Measurements from ENCODE around the gene SLC45A1.
A peak's percentile ranks its signal among the peaks of the same experiment; 100 is the strongest.

Gene SLC45A1

GRCh38 chr1:8312235-8313218 is 5.4 kb upstream of the SLC45A1 start:
- DNase-seq = no peak

GRCh38 chr1:8313231-8313630 is 4.7 kb upstream of the SLC45A1 start:
- DNase-seq = no peak

GRCh38 chr1:8314346-8315280 is 3.3 kb upstream of the SLC45A1 start:
- peak; percentile 69 for DNase-seq

DNA sequence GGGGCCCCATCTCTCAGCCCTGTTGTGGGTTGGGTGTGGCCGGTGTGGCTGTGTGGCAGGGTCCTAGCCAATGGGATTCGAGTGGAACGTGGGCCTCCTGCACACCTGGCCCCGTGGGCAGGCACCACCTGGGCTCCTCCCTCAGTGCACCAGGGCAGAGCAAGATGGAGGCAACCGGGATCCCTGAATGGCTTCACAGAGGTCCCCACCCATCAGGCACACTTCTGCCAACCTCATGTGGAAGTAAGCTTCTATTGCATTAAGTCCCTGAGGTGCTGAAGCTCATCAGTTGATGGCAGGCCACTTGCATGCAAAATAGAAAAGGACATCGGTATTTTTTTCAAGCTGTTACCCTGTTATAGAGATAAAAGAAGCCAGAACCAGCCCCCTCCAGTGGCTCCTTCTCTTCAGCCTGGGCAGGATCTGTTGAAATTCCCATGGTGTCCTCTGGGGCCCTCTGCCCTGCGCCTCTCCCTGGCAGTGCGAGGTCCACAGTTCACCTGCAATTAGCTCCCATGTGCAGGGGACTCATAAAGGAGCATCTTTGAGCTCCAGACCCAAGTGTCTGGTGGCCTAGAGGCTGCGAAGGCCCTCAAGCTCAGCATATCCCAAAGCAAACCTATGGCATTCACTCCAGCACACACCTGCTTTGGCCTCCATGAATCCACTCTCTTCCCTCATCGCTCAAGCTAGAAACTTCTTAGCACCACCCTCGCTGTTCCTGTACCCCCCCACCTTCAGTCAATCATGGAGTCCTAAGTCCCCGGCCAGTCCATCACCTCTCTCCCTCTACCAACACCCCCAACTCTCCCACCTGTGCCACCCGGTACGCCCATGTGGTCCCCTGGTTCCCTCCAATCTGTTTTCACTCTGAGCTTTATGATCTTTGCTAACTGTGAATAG is 2.1 kb upstream of the SLC45A1 start:
- DNase-seq = no peak

DNA sequence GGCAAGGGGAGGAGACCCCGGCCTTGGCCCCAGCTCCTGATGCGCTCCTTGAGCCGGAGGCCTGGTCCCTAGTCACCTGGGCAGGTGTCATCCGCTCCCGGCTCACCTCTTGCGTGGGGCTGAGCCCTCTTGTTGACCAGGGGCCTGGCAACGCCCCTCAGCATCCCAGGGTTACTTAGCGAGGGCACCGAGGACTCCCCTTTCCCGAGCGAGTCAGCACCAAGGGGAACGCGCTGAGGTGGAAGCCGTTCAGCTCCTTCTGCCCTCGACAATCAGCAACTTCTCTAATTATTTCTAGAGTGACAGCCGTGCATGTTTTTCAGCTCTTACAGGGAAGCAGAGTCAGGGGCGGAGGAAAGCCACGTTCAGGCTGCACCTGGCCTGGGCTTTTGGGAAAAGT is 522 bp downstream of the SLC45A1 start:
- no peak for DNase-seq

DNA sequence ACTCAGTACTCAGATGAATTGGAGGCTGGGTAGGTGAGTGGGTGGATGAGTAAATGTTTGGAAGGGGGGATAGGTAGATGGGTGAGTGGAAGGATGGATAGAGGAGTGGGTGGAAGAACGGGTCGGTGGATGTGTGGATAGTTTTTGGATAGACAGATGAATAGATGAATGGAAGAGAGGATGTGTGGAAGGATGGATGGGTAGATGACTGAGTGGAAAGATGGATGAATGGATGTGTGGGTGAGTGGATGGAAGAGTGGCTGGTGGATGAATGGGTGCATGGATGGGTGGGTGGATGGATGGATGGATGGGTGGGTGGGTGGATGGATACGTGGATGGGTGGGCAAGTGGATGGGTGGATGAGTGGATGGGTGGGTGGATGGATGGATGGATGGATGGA is 3.7 kb downstream of the SLC45A1 start:
- no peak for DNase-seq

GRCh38 chr1:8323706-8324105 is 5.8 kb downstream of the SLC45A1 start:
- no peak for DNase-seq

DNA sequence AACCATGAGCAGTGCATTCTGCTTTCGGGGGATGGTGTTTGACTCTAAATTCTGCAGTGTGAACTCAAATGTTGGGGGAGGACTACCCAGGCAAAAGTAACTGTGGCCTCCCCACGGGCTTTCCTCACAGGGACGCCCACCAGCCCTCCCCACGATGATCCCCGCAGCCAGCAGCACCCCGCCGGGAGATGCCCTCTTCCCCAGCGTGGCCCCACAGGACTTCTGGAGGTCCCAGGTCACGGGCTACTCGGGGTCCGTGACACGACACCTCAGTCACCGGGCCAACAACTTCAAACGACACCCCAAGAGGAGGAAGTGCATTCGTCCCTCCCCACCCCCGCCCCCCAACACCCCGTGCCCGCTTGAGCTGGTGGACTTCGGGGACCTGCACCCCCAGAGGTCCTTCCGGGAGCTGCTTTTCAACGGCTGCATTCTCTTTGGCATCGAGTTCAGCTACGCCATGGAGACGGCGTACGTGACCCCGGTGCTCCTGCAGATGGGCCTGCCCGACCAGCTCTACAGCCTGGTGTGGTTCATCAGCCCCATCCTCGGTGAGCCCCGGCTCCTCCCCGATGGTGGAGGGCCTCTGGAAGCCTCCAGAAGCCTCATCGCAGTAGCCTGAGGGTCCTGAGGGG is 6.4 kb downstream of the SLC45A1 start:
- DNase-seq = no peak

- no peak for DNase-seq
Measured at GRCh38 chr1:8325771-8326170, 7.9 kb downstream of the SLC45A1 start.

DNA sequence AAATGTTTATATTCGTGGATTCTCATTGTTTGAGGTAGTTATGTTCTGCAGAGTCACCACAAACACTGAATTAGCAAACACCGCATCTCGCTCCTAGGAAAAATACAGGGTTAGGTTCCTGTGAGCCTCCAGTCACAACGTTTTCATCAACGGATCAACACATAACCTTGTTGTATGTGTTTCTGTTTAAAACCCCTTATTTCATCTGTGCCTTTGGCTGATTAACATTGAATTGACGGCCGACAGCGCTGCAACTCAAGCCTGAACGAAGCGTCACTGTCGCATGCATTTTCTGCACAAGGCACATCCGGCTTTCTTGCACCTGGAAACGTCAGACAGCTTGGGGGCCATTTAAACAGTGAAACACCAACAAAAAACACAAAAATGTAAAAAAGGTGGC is 8.4 kb downstream of the SLC45A1 start:
- no peak for DNase-seq

DNA sequence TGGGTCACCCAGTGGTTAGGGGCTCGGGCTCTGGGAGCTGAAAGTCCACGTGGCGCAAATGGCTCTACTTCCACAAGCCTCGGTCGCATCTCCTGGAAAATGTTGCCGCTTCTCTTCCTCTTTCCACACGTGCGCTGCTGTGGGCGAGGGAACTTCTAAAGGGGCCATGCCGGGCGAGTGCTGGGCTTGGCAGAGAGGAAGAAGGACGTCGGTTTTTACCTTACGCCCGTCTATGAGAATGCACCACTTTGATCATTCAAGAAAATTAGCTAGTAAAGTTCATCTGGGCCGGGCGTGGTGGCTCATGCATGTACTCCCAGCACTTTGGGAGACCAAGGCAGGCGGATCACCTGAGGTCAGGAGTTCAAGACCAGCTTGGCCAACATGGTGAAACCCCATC is 10.4 kb downstream of the SLC45A1 start:
- no peak for DNase-seq

DNA sequence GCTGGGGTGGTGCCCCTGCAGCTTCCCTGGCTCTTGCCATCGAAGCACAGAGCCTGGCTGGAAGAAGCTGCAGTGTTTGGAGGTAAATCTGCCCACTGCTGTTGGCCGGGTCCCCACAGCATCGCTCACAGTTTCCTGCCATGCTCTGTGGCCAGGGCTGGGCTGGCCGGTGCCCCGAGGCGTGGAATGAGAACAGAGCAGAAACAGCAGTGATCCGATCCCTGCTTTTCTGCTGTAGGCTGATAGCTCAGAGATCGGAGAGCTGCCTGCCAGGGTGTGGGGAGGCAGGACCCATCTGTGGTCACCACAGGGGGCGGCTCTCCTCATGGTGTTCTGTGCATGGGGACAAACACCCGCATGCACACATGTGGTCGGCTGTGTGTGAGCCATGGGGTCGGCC is 11.5 kb downstream of the SLC45A1 start:
- DNase-seq = no peak

- no peak for DNase-seq
Measured at GRCh38 chr1:8329858-8330257, 11.9 kb downstream of the SLC45A1 start.

DNA sequence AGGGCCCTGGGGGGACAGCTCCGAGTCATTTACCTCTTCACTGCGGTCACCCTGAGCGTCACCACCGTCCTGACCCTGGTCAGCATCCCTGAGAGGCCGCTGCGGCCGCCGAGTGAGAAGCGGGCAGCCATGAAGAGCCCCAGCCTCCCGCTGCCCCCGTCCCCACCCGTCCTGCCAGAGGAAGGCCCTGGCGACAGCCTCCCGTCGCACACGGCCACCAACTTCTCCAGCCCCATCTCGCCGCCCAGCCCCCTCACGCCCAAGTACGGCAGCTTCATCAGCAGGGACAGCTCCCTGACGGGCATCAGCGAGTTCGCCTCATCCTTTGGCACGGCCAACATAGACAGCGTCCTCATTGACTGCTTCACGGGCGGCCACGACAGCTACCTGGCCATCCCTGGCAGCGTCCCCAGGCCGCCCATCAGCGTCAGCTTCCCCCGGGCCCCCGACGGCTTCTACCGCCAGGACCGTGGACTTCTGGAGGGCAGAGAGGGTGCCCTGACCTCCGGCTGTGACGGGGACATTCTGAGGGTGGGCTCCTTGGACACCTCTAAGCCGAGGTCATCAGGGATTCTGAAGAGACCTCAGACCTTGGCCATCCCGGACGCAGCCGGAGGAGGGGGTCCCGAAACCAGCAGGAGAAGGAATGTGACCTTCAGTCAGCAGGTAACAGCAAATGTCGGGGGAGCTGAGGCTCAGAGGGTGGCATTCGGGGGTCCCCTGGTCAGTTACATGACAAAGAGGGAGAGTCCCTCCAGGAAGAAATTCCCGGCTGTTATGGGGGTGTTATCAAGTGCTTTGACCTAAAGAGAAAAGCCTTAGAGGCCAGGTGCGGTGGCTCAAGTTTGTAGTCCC is 12.6 kb downstream of the SLC45A1 start:
- DNase-seq = no peak

DNA sequence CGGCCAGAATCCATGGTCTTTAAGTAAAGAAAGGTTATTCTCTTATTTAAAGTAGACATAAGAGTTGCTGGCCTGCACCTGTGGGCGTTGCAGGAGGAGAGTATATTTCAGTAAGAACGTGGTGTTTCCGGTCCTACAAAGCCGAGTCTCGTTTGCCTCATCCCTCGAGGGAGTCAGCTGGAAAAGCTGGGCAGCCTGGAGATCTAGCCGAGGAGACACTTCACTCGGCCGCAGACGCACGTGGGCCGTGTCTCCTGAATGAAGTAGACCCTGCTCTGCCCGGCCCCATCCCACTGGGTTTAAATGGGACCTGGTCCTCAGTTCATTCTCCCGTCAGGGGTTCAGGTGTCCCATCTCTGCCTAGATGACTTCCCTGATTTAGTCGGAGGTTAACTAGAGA is 14.9 kb downstream of the SLC45A1 start:
- DNase-seq = no peak

DNA sequence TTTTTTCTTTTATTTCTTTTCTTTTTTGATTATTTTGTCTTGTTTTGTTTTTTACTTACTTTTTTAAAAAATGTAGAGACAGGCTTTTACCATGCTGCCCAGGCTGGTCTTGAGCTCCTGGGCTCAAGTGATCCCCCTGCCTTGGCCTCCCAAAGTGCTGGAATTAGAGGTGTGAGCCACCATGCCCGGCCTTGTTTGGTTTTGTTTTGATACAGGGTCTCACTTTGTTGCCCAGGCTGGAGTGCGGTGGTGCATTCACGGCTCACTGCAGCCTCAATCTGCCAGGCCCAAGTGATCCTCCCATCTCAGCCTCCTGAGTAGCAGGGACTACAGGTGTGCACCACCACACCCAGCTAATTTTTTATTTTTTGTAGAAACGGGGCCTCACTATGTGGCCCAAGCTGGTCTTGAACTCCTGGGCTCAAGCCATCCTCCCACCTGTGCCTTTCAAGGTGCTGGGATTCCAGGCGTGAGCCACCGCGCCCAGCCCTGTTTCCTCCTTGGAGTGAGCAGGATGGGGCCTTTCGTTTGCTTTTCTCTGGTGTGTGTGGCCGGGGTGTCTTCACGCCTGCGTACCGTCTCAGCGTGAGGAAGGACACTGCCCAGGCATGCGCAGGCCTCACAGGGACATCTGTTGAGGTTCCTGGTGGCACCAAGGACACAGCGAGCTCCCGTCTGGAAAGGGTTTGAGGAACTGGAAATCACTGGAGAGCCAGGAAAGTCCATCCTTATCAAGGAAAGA is 15.5 kb downstream of the SLC45A1 start:
- no peak for DNase-seq

DNA sequence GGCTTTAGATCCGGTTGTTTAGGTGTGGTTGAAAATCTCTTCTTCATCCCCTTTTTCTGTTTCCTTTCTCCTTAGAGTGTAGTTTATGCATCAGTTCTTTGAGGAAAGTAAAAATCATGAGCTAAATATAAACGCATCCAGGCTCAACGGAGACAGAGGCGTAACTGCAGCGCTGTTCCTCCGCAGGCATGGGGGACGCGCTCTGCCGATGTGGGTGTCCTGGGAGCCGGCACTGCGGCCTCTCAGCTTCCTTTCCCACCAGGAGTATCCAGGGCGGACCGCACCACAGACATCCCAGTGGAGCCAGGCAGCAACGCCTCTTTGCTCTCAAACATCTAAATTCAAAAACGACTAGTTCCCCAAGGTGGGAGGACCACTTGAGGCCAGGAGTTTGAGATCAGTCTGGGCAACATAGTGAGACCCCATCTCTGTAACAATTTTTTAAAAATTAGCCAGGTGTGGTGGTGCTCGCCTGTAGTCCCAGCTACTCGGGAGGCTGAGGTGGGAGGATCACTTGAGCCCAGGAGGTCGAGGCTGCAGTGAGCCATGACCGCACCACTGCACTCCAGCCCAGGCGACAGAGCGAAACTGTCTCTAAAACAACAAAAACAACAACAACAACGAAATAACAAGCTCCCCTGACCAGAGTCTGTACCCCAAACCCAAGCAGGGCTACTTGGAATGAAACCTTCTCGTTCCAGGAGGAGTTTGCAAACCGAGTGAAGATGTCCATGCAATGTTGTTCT is 16.4 kb downstream of the SLC45A1 start:
- no peak for DNase-seq

DNA sequence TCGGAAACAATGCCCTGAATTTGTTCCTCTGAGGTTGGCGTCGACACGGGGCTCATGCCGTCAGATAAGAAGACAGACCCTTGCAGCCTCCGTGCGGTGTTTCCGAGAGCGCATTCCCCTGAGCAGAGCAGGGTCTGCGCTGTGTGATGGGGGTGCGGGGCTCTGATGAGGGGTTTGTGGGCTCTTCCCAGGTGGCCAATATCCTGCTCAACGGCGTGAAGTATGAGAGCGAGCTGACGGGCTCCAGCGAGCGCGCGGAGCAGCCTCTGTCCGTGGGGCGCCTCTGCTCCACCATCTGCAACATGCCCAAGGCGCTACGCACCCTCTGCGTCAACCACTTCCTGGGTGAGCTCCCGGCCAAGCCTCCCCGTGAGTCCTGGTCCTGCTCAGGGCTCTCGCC is 17.3 kb downstream of the SLC45A1 start:
- DNase-seq = no peak

DNA sequence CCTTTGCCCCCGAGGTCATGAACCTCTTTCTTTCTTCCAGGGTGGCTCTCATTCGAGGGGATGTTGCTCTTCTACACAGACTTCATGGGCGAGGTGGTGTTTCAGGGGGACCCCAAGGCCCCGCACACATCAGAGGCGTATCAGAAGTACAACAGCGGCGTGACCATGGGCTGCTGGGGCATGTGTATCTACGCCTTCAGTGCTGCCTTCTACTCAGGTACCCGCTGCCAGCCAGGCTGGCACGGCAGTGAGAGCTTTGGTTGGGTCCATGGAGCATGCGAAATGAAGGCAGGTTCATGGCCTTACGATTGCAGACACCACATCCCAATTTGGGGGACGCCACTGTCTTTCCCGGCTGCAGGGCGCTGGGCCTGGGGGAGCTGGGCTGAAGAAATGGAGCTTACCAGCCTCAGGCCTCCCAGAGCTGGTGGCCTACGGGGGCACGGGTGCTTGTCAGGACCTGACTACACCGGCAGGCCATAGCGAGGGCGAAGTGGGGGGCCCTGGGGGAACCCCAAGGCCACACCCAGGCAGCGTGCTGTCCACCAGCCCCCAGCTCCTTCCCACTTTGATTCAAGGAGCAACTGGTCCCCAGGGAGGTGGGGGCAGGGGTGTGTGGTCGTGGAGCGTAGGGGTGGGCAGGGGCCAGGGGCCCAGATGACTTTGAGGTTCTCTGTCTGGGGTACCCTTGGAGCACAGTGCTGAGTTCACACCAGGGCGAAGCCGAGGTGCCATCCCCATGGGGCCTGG is 20.0 kb downstream of the SLC45A1 start:
- DNase-seq = no peak

Data from NCI-H226 (cell line).